GM10266 (cell line): ENCODE results near the gene AKAP8L.
A peak's percentile ranks its signal among the peaks of the same experiment; 100 is the strongest.

Experiments used
- DNase-seq: peaks from one replicate; pipeline ENCODE4 v3.0.0; 2012; ENCODE audit errors: extremely low spot score
- CTCF ChIP-seq: IDR thresholded peaks from 2 replicates; pipeline ENCODE4 v1.5.1; 2012; ENCODE audit warnings: mild to moderate bottlenecking, low read depth; ENCODE audit not compliant: control insufficient read depth, insufficient read depth; ENCODE audit errors: missing control alignments

AKAP8L gene

GRCh38 chr19:15330801-15331418, 87.9 kb downstream of the AKAP8L start:
- peak; percentile 57 for DNase-seq
- no peak for TF ChIP-seq CTCF
